GM19238 (cell line): ENCODE measurements around the gene PROKR2.

Experiments
- DNase-seq: peaks from one replicate; pipeline ENCODE4 v3.0.0; 2011; ENCODE audit warnings: low spot score; ENCODE audit not compliant: insufficient read length

The PROKR2 gene

GRCh38 chr20:5316188-5317158 lies at the start of gene PROKR2:
TSS of gene PROKR2 (minus strand) at chr20:5316954. CDS start at chr20:5314369, 2,585 bp downstream.
- no peak for DNase-seq

DNA sequence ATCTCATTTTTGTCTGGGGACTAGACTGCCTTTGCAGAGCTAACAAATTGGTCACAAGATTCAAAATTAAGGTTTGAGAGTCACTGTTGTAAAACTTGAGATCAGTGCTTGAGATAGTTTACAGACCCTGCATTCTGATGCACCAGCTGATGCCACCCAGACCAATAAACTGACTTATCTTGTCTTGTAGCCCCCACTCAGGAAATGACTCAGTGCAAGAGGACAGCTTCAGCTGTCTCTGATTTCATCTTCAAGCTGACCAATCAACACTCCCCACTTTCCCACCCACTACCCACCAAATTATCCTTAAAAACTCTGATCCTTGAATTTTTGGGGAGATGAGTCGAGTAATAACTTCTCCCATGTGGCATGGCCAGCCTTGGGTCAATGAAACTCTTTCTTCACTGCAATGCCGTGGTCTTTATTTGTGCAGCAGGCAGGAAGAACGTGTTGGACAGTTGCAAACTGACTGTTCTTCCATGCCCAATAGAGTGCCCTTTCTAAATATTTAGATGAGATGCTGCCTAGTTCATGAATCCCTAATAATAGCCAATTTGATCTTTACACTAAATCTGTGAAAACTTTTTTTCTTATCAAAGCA lies 48.3 kb upstream of the PROKR2 start:
- no peak for DNase-seq

GRCh38 chr20:5364136-5364821 lies 47.5 kb upstream of the PROKR2 start:
- no peak for DNase-seq

DNA sequence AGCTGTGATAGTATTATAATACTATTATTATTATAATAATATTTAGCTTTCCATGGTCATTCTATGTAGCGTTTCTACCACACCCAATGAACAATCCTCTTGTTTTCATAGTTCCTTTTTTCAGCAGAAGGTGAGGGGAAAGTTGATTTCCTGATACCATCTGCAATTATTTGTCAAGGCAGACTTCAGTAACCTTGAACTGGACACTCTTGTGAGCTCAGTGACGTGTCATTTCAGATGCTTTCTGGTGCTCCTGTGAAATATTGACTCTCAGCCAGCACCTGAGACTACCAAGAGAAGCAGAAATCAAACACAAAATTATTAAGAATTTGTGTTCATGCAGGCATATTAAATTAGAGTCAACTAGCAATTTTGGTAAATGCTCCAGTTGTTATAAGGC lies 46.0 kb upstream of the PROKR2 start:
- no peak for DNase-seq

- no peak for DNase-seq
These were observed 44.4 kb upstream of the PROKR2 start for GRCh38 chr20:5361176-5361575.

DNA sequence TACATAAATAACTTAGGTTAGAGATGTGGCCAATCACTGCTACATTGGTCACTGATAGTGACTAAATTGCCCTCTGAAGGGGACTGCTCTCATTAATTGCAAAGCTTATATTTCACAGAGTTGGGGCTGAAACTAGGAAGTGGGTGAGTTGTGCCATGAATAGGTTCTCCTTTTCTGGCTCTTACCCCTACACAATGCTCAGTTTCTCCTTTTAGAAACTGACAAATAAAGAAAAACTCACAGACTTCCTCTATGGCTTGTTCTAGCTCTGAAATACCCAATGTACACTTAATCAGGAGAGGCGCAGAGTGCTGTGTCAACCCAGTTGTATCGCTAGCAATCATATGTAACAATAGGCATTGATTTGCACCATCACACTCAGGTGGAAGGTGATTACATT lies 41.2 kb upstream of the PROKR2 start:
- DNase-seq: no peak

DNA sequence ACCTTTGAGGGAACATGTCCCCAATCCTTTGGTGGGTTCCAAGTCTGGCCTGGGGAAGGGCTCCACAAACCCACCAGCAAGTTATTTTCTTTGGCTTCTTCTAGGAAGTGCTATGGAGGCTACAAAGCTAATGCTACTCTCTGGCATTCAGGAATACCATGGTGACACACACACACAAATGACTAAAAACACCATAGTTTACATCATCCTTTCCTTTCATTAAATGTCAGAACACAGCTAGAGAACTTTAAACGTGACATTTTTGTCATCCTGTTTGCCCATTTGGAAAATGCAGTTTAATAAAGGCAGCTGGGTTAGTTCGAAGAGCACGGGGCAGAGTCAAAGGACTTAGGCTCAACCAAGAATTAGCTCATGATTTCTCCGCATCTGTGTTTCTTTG lies 40.2 kb upstream of the PROKR2 start:
- no peak for DNase-seq

DNA sequence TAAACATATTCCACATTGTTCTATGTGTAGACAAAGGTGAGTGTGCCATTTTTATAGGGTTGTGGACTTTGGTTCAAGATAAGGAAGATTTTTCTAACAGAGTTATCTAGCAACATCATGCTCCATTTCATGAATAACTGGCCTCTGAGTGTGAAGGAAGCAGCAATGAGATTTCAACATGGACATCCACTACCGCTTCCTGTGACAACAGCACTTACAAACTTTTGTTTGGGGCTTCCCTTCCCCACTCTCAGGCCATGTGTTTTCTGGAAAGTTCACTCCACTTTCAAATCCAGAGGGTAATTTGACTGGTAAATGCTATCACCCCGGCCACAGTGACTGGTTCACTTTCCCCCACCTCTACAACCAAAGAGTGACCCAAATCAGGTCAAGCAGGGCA lies 38.1 kb upstream of the PROKR2 start:
- no peak for DNase-seq

DNA sequence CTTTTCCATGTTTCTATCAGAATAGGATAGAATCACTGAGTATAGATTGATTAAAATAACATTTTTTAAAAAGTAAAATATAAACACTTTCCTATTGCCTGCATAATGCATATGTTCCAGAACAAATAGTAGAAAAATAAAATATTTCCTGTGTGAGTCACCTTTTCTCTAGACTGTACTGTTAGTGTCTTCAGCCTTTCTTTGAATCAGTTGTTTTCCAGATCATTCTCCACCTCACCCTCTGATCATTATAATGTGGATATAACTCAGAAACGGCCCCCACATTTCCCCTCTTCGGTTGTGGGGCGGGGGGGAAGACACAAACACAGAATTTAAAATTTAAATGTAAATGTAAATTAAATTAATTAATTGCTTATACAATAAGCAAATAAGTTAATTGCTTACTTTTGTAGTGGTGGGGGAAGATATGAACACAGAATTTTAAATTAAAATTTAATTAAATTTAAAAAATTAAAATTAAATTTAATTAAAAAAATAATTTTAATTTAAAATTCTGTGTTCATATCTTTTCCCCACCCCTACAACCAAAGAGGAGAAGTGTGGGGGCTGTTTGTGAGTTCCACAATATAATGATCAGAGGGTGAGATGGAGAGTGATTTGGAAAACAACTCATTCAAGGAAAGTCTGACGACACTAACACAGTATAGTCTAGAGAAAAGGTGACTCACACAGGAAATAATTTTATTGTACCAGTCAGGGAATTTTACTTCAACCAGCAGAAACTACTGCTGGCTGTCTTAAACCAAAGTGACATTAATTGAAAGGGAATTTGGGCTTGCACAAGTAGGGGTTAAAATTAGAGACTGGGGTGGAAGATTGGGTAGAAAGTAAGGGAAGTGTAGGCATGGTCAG lies 37.1 kb upstream of the PROKR2 start:
- no peak for DNase-seq

GRCh38 chr20:5349448-5349847 lies 32.7 kb upstream of the PROKR2 start:
- DNase-seq: no peak

GRCh38 chr20:5342021-5342420 lies 25.3 kb upstream of the PROKR2 start:
- no peak for DNase-seq

GRCh38 chr20:5331340-5331739 lies 14.6 kb upstream of the PROKR2 start:
- no peak for DNase-seq

DNA sequence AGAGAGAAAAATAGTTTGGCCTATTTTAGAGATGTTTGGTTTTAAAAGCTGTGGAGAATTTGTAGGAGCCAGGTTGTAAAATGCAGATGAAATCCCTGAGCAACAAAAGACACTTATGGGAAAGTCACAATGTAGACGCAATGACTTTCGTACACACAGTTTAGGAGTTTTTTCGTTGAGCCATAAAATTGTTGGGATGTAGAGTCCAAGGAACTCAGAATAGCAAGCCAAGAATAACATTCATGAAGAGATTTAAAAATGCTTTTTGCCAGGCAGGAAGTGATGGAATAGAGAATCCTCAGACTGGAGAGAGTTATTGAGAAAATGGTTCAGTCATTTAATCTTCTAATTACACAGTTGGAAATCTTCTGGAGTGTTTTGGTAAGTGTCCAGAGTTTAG lies 11.5 kb upstream of the PROKR2 start:
- no peak for DNase-seq

- no peak for DNase-seq
These were observed 10.6 kb upstream of the PROKR2 start for GRCh38 chr20:5327356-5327755.

DNA sequence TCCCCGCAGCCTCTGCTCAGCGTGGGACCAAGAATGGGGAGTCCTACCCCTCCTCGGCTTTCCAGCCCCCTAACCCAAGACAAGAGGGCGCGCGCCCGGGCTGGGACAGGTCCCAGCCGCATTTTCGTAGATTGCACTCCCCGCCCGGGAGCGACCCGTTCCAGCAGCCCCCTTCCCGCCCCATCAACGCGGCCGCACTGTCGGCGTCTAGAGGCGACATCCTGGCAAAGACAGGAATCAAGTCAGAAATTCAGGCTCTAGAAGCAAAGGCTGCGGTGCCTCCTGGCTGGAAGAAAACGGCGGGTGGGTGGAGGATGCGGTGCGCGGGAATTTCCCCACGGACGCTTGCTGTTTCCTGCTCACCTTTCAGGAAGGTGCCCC lies 957 bp downstream of the PROKR2 start:
- DNase-seq: no peak

- DNase-seq: no peak
These were observed 2.8 kb downstream of the PROKR2 start for GRCh38 chr20:5313916-5314315.

DNA sequence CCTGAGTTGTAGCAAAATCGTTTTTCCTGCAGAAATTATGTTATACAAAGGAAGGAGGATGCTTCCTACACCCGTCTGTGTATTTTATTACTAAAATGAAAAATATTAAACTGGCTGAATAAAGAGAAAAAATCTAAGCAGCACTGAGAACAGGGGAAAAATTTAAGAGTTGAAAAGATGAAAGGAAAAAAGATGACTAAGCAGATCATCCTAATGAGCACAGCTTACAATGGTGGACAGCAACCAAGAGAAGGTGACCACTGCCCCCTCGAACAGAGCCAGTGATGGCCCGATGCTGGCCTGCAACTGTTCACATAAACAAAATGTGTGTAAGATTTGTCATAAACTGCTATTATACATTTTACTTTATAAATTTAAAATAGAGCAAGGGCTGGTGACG lies 4.2 kb downstream of the PROKR2 start:
- no peak for DNase-seq

DNA sequence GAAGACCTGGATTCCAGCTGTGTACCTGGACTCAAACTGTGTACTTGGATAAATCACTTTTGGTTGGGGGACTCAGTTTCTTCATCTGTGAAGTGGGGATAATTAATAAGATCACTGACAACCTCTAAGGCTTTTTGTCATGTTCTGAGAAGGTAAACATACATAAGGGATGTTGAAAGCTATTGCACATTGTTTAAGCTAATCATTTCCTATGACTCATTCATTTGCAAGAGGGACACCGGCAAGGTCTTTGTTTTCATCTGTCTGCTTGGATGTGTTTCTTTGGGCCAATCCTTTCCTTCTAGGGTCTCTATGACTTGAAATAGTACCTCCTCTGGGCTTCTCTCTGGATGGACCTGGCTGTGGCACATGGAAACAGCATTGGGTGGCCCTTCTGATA lies 6.8 kb downstream of the PROKR2 start:
- no peak for DNase-seq

GRCh38 chr20:5298811-5299210 lies 17.9 kb downstream of the PROKR2 start:
- DNase-seq: no peak

- no peak for DNase-seq
These were observed 19.3 kb downstream of the PROKR2 start for GRCh38 chr20:5297280-5298004.

- DNase-seq: no peak
These were observed 26.2 kb downstream of the PROKR2 start for GRCh38 chr20:5290596-5290995.
